Esophagus squamous epithelium (tissue), 5 donors: ENCODE data around the gene STARD8. TPM values are rescaled to one million over a fixed set of nuclear protein-coding genes. Genes with fewer than 3 reads are reported as not detected.
"Not testable (repeated sequence)": the region's sequence is repeated elsewhere in the genome, so short reads cannot be mapped to it uniquely, and the experiment has no call there.

ENCODE experiments used
- DNase-seq: peaks from one replicate; lab custom pipeline; 2025; lab: John Stamatoyannopoulos, UW
- H3K27ac ChIP-seq, 4 donors: fragments of 200-600 bp; sonication (generic); one replicate each; pipeline ENCODE4 v1.5.1; 2016 to 2019; ENCODE audit warnings: mild to moderate bottlenecking in 1 of 4
- H3K27me3 ChIP-seq, 4 donors: fragments of 200-600 bp; sonication (generic); 1 replicate in 3 of 4; 2 replicates in 1 of 4; pipeline versions ENCODE4 v1.5.1 to v1.6.0; 2017 to 2021; ENCODE audit warnings: antibody characterized with exemption in 1 of 4
- H3K36me3 ChIP-seq, 3 donors: fragments of 200-600 bp; sonication (generic); one replicate each; pipeline ENCODE4 v1.5.1; 2016 to 2019
- H3K4me1 ChIP-seq, 3 donors: fragments of 200-600 bp; sonication (generic); one replicate each; pipeline ENCODE4 v1.5.1; 2017 to 2019
- H3K4me3 ChIP-seq, 4 donors: fragments of 200-600 bp; sonication (generic); 1 replicate in 3 of 4; 2 replicates in 1 of 4; pipeline ENCODE4 v1.5.1; 2016 to 2019; ENCODE audit warnings: mild to moderate bottlenecking in 2 of 4, moderate library complexity in 1 of 4
- H3K9me3 ChIP-seq, 3 donors: fragments of 200-600 bp; sonication (generic); one replicate each; pipeline ENCODE4 v1.5.1; 2016 to 2019
- POLR2A ChIP-seq, 4 donors: fragments of 450-650 bp; IDR thresholded peaks; one replicate each; pipeline ENCODE4 v1.6.1; 2017; ENCODE audit warnings: antibody characterized with exemption in 4 of 4, mild to moderate bottlenecking in 4 of 4, moderate library complexity in 3 of 4
- WGBS, 2 donors: methylation state at CpG; one replicate each; pipeline ENCODE4 v1.1.5; 2018; 5-methylcytosine and 5-hydroxymethylcytosine counted together
- intact Hi-C: fragments of 100-400 bp; cut with DNase I; formaldehyde crosslinking; loops from one replicate; pipeline ENCODE4 v1.15.0; 2022
- total RNA-seq, 4 donors: library from RNA; depleted of rRNA; stranded (reverse); fragments of >200 nt; gene quantifications; one replicate each; pipeline ENCODE4 v1.1.0, GENCODE V29; 2016
- TF ChIP-seq, protein P1 (sequence below), 6 experiments: fragments of 450-650 bp in 4 of 6; fragments of 200-600 bp in 2 of 6; sonication (generic) in 2 of 6; IDR thresholded peaks; one replicate each; pipeline ENCODE4 v1.5.1; 2016 to 2019; ENCODE audit warnings: antibody characterized with exemption in 6 of 6, mild to moderate bottlenecking in 4 of 6, moderate library complexity in 4 of 6
- donor health status: DM: yes; HTN: yes; CAD: no.

Gene STARD8
- total RNA-seq, 4 donors from 2014 or later = 0.95 to 9.9 (median 2.1) TPM

DNA sequence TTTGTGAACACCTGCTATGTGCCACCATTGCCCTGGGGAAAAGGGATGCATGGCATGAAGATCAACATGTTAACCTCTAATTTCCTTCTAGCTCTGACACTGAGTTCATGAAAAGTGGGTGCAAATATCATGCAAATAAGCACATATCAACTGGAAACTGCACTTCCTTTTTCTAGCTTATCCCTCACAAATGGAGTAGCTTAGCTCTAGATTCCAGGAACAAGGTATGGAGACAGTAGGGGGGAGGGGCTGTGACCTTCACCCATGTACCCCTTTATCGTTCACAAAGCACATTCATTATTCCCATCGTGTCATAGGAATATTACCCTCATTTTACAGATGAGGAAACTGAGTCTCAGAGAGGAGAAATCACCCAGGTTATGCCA is 37.4 kb downstream of the STARD8 start:
- WGBS, 2 donors = 68 to 82% methylated on average over 2 of the region's 2 CpGs
- peaks cover 0 to 27% (median 0%) of the 10 kb centered on the region in 3 donors for H3K4me1 ChIP-seq
- DNase-seq = no peak
- peak overlapping the region in 2 of 4 donors; percentile 65 to 81 for H3K27ac ChIP-seq
- no peaks in the 10 kb centered on the region for H3K36me3 ChIP-seq
- H3K27me3 ChIP-seq = no peaks in the 10 kb centered on the region
- TF ChIP-seq POLR2A (IDR thresholded peaks at IDR 0.05) = no peak
- TF ChIP-seq, protein P1, sequence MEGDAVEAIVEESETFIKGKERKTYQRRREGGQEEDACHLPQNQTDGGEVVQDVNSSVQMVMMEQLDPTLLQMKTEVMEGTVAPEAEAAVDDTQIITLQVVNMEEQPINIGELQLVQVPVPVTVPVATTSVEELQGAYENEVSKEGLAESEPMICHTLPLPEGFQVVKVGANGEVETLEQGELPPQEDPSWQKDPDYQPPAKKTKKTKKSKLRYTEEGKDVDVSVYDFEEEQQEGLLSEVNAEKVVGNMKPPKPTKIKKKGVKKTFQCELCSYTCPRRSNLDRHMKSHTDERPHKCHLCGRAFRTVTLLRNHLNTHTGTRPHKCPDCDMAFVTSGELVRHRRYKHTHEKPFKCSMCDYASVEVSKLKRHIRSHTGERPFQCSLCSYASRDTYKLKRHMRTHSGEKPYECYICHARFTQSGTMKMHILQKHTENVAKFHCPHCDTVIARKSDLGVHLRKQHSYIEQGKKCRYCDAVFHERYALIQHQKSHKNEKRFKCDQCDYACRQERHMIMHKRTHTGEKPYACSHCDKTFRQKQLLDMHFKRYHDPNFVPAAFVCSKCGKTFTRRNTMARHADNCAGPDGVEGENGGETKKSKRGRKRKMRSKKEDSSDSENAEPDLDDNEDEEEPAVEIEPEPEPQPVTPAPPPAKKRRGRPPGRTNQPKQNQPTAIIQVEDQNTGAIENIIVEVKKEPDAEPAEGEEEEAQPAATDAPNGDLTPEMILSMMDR (IDR thresholded peaks at IDR 0.05) = no peak
- H3K9me3 ChIP-seq = no peaks in the 10 kb centered on the region
- no peak overlapping the region for H3K4me3 ChIP-seq
- intact Hi-C loops = no loop called here

DNA sequence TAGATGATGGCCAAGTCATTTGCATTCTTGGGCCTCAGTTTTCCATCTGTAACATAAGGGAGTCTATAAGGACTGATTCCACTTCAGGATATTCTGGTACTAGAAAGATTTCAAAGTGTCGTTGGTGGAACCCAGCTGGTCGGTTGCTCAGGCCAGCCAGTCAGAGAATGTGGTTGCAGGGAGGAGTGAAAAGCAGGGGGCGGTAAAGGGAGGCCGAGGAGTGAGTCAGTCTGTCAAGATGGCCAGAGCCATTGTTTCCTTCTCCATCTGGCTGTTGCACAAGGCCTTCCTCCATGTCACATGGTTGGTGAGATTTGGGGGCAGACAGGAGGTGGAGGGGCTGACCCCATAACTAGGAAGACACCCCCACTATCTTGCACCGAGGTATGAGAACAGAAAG is 38.2 kb downstream of the STARD8 start:
- 51 to 68% methylated on average over 2 to 5 of the region's 5 CpGs for WGBS, 2 donors
- Histone ChIP-seq H3K27ac (peak overlapping the region in 3 of 4 donors; percentile 50 to 86 (median 81)), H3K4me3 (peak overlapping the region in 3 of 4 donors; percentile 35 to 63 (median 45)), H3K27me3 (no peaks in the 10 kb centered on the region), H3K4me1 (peaks cover 0 to 27% (median 0%) of the 10 kb centered on the region in 3 donors), H3K9me3 (no peaks in the 10 kb centered on the region), H3K36me3 (no peaks in the 10 kb centered on the region)
- DNase-seq = peak; percentile 1
- TF ChIP-seq POLR2A (IDR thresholded peaks at IDR 0.05) = no peak
- TF ChIP-seq, protein P1 (IDR thresholded peaks at IDR 0.05) = no peak
- intact Hi-C loops = no loop called here

DNA sequence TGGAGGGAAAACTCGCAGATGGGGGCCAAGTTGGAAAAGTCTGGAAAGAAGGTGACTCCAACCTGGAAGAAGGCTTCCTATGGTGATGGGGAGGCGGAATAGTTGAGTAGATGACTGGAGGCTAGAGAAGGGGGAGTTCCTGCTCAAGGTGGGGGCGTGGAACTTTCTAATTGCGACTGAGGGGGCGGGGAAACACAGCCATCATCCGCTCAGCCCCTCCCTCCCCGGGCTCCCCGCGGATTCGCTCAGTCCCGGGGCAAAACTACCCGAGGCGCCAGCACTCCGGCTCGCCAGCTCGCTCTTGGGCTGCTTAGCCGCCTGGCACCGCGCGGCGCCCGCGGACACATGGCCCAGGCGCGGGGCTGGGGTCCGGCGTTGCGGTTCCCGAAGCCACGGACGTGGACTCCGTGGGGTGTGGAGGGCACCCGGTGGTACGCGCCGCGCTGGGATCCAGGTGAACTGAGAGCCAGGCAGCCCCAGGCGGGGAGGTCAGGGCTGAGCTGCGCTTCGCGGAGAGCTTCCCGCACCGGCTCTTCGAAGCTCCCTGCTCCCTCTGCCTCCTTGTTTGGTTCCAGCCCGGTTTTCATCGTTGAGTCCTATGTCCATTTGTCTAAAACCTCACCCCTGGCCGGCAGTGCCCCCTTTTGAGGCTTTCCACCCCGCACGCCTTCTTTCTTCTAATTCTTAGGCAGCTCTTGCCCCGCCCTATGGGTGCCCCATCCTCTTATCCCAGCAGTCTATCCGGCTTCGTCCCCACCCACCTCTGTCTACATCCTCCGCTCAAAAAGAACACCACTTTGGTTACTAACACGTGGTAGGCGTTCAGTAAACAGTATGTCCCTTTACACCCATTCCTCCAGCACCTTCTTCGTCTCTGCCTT is 38.9 kb downstream of the STARD8 start:
- intact Hi-C loops = no loop called here
- Histone ChIP-seq H3K36me3 (no peaks in the 10 kb centered on the region), H3K4me1 (peaks cover 0 to 27% (median 0%) of the 10 kb centered on the region in 3 donors), H3K4me3 (peak overlapping the region; percentile 10 to 63 (median 40)), H3K27me3 (no peaks in the 10 kb centered on the region), H3K27ac (peak overlapping the region; percentile 46 to 86 (median 66)), H3K9me3 (no peaks in the 10 kb centered on the region)
- WGBS, 2 donors = 8 to 44% methylated on average over 13 to 22 of the region's 56 CpGs
- no peak for DNase-seq
- TF ChIP-seq POLR2A (IDR thresholded peaks at IDR 0.05) = peak in 2 of 4 donors; percentile 20 to 38
- TF ChIP-seq, protein P1 (IDR thresholded peaks at IDR 0.05) = no peak

DNA sequence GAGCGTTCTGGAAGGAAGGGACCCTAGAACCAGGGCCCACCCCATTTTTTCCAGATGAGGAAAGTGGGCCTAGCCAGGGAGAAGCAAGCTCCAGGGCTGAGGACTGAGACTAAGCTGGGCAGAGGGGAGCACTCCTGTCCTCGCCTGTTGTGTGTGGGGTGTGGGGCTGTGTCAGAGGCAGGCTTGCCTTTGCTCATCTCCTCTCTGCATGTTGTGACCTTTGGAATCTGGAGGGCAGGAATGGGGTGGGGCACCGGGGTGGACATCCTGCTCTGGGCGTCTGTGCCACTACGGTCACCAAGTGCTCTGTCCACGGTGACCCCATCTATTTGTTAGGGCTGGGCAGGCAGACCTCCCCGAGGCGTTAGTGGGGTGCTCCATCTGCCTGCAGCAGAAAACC is 41.5 kb downstream of the STARD8 start:
- no CpG with 5 or more reads among the region's 8 CpGs for WGBS, 2 donors

DNA sequence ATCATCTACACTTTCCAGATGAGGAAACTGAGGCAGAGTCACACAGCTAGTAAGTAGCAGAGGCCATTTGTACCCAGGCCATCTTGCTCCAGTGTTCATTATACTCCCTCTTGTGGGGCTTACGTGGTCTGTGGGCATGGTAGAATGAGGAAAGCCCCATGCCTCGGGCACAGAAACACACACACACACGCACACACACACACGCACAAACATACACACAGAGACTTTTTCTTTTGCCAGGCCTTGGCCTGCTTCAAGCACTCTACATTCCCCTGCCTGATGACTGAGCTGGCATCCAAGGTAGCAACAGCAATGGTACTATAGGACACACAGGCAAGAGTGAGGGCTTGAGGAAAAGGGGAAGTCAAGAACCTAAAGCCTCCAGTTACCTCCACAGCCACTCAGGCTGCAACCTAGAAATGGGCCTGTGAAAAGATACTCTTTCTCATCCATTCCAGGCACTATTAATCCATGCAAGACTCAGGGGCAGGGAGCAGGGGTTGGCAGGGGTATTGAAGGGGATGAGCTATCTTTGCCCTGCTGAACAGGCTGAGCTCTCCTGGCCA is 43.6 kb downstream of the STARD8 start:
- Histone ChIP-seq H3K9me3 (no peaks in the 10 kb centered on the region), H3K4me3 (no peak overlapping the region), H3K4me1 (peaks cover 0 to 32% (median 3%) of the 10 kb centered on the region in 3 donors), H3K36me3 (no peaks in the 10 kb centered on the region), H3K27ac (no peak overlapping the region), H3K27me3 (no peaks in the 10 kb centered on the region)
- intact Hi-C loops = no loop called here
- TF ChIP-seq, protein P1 (IDR thresholded peaks at IDR 0.05) = no peak
- TF ChIP-seq POLR2A (IDR thresholded peaks at IDR 0.05) = no peak
- no peak for DNase-seq
- 72% methylated on average over 2 of the region's 4 CpGs; no CpG with 5 or more reads in 1 of the 2 donors for WGBS, 2 donors

More for the DNA sequence above, 41.5 kb downstream of the STARD8 start:
- H3K9me3 ChIP-seq, H3K27ac ChIP-seq, H3K27me3 ChIP-seq, DNase-seq, intact Hi-C loops, H3K4me3 ChIP-seq, H3K36me3 ChIP-seq: not testable (repeated sequence)
- peaks cover 0 to 39% (median 0%) of the 10 kb centered on the region in 3 donors for H3K4me1 ChIP-seq
